Cardiac muscle cell (in vitro differentiated cells and primary cell): Measurements from ENCODE around the gene NR2C1. TPM values are rescaled to one million over a fixed set of nuclear protein-coding genes. Genes with fewer than 3 reads are reported as not detected.
A peak's percentile ranks its signal among the peaks of the same experiment; 100 is the strongest.

Experiments
- DNase-seq, 2 donors: peaks; one replicate each; pipeline versions ENCODE4 v3.0.0 to v3.0.0-alpha.2; 2010 to 2017; ENCODE audit warnings: low read depth in 1 of 2, low spot score in 1 of 2
- H3K27ac ChIP-seq: fragments of 200-600 bp; sonication (generic); 2 replicates; pipeline ENCODE4 v1.5.1; 2016
- H3K27me3 ChIP-seq: fragments of 200-600 bp; sonication (generic); 2 replicates; pipeline ENCODE4 v1.6.0; 2016; ENCODE audit warnings: control low read depth
- H3K36me3 ChIP-seq: fragments of 200-600 bp; sonication (generic); 2 replicates; pipeline ENCODE4 v1.5.1; 2016; ENCODE audit warnings: control low read depth
- H3K4me1 ChIP-seq: fragments of 200-600 bp; sonication (generic); 2 replicates; pipeline ENCODE4 v1.8.1; 2017; ENCODE audit warnings: low read depth, mild to moderate bottlenecking, mixed run types
- H3K4me3 ChIP-seq: fragments of 200-600 bp; sonication (generic); 2 replicates; pipeline ENCODE4 v1.5.1; 2016; ENCODE audit warnings: mild to moderate bottlenecking
- H3K9me3 ChIP-seq: fragments of 200-600 bp; sonication (generic); 2 replicates; pipeline ENCODE4 v1.5.1; 2017; ENCODE audit warnings: low read depth, mild to moderate bottlenecking, control low read depth
- polyA plus RNA-seq: library from polyadenylated mRNA; unstranded; fragments of >200 nt; fragmentation: Nextera tagmentation; extraction: Ambion mirVana; gene quantifications from 2 replicates; pipeline ENCODE4 v1.2.1, GENCODE V29; 2016
- total RNA-seq: library from RNA; depleted of rRNA; stranded (reverse); fragments of >200 nt; gene quantifications from 2 replicates; pipeline ENCODE4 v1.2.3, GENCODE V29; 2016
- TF ChIP-seq, protein P1 (sequence below): IDR thresholded peaks from 2 replicates; pipeline ENCODE4 v1.5.1; 2012; ENCODE audit warnings: low read depth, mild to moderate bottlenecking, low read length

NR2C1 gene
- total and polyA plus RNA-seq, 2 experiments from 2014 or later = 38.1 to 113 TPM

- H3K4me1 ChIP-seq = no peaks in the 10 kb centered on the region
- H3K4me3 ChIP-seq = no peak overlapping the region
- no peak for DNase-seq
- peaks cover 3% of the 10 kb centered on the region for H3K36me3 ChIP-seq
- no peaks in the 10 kb centered on the region for H3K9me3 ChIP-seq
- H3K27me3 ChIP-seq = no peaks in the 10 kb centered on the region
- no peak overlapping the region for H3K27ac ChIP-seq
- TF ChIP-seq, protein P1, sequence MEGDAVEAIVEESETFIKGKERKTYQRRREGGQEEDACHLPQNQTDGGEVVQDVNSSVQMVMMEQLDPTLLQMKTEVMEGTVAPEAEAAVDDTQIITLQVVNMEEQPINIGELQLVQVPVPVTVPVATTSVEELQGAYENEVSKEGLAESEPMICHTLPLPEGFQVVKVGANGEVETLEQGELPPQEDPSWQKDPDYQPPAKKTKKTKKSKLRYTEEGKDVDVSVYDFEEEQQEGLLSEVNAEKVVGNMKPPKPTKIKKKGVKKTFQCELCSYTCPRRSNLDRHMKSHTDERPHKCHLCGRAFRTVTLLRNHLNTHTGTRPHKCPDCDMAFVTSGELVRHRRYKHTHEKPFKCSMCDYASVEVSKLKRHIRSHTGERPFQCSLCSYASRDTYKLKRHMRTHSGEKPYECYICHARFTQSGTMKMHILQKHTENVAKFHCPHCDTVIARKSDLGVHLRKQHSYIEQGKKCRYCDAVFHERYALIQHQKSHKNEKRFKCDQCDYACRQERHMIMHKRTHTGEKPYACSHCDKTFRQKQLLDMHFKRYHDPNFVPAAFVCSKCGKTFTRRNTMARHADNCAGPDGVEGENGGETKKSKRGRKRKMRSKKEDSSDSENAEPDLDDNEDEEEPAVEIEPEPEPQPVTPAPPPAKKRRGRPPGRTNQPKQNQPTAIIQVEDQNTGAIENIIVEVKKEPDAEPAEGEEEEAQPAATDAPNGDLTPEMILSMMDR = no peak
Observed at GRCh38 chr12:95016120-95016519, 57.3 kb downstream of the NR2C1 start.

DNA sequence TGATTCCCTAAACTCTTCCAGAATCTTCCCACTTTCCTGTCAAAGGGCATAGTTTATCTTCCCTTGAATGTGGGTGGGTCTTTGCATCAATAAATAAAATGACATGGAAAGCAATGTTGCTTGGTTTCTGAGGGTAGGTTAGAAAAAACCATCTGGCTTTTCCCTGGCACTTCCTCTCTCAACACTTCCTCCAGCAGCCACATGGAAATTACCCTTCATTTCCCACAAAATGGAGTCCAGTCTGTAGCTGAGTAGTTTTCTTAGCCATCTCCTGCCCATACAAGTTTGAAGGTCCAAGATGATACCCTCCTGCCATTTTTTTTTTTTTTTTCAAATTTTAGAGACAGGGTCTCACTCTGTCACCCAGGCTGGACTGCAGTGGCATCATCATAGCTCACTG is 58.9 kb downstream of the NR2C1 start:
- H3K36me3 ChIP-seq = no peaks in the 10 kb centered on the region
- DNase-seq = no peak
- H3K9me3 ChIP-seq = no peaks in the 10 kb centered on the region
- TF ChIP-seq, protein P1 = no peak
- no peak overlapping the region for H3K27ac ChIP-seq
- no peak overlapping the region for H3K4me3 ChIP-seq
- no peaks in the 10 kb centered on the region for H3K27me3 ChIP-seq
- no peaks in the 10 kb centered on the region for H3K4me1 ChIP-seq

DNA sequence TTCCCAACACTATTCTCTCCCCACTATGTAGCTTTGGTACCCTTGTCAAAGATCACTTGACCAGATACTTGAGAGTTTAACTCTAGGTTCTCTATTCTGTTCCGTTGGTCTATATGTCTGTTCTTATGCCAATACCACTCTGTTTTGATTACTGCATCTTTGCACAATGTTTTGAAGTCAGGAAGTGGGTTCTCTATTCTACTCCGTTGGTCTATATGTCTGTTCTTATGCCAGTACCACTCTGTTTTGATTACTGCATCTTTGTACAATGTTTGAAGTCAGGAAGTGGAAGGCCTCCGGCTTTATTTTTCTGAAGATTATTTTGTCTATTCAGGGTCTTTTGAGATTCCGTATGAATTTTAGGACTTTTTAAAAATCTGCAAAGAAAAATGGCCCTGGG is 67.2 kb downstream of the NR2C1 start:
- H3K4me1 ChIP-seq = no peaks in the 10 kb centered on the region
- no peaks in the 10 kb centered on the region for H3K27me3 ChIP-seq
- no peaks in the 10 kb centered on the region for H3K9me3 ChIP-seq
- TF ChIP-seq, protein P1 = no peak
- no peak overlapping the region for H3K27ac ChIP-seq
- no peak for DNase-seq
- peaks cover 1% of the 10 kb centered on the region for H3K36me3 ChIP-seq
- H3K4me3 ChIP-seq = no peak overlapping the region

GRCh38 chr12:95004610-95005009 is 68.8 kb downstream of the NR2C1 start:
- no peak overlapping the region for H3K27ac ChIP-seq
- H3K9me3 ChIP-seq = no peaks in the 10 kb centered on the region
- peak in 1 of 2 donors; percentile 65 for DNase-seq
- TF ChIP-seq, protein P1 = no peak
- no peak overlapping the region for H3K4me3 ChIP-seq
- H3K27me3 ChIP-seq = no peaks in the 10 kb centered on the region
- H3K4me1 ChIP-seq = no peaks in the 10 kb centered on the region
- peaks cover 6% of the 10 kb centered on the region for H3K36me3 ChIP-seq

- DNase-seq = no peak
- Histone ChIP-seq H3K36me3 (peaks cover 6% of the 10 kb centered on the region), H3K4me1 (no peaks in the 10 kb centered on the region), H3K27ac (peak overlapping the region; percentile 87), H3K4me3 (peak overlapping the region; percentile 49), H3K9me3 (no peaks in the 10 kb centered on the region), H3K27me3 (no peaks in the 10 kb centered on the region)
- TF ChIP-seq, protein P1 = no peak
Observed at GRCh38 chr12:95003921-95004272, 69.5 kb downstream of the NR2C1 start.
